ENCODE results near the gene ANKHD1. TPM values are rescaled to one million over a fixed set of nuclear protein-coding genes. Genes with fewer than 3 reads are reported as not detected.

The ANKHD1 gene
- total and polyA plus RNA-seq, 2 of the 8 experiments (the other 6 are each of a cell fraction or from before 2014, with no cell fraction given) = 69.9 to 108 TPM

GRCh38 chr5:140468188-140468587, 66.6 kb downstream of the ANKHD1 start:
- no peak for DNase-seq (ENCODE audit: low read depth in 1 of 2, low spot score in 2 of 2)
- 93% methylated on average over 3 of the region's 3 CpGs; no CpG with 5 or more reads in 1 of the 2 experiments for WGBS, 2 experiments (ENCODE audit: extremely low coverage in 1 of 2, insufficient coverage in 1 of 2, insufficient read length in 1 of 2, insufficient replicate concordance in 2 of 2, low coverage in 1 of 2, low lambda C conversion rate in 2 of 2, missing lambda C conversion rate in 1 of 2)
- Histone ChIP-seq H3K36me3 (ENCODE audit: control insufficient read depth in 2 of 4, insufficient read depth in 4 of 4, low read length in 3 of 4) (peaks cover 0 to 34% (median 7%) of the 10 kb centered on the region in 4 experiments; a peak in 4 of 8 replicates), H3K23me2 (ENCODE audit: low read depth, low read length) (no peaks in the 10 kb centered on the region), H3K23ac (ENCODE audit: insufficient read length) (no peak overlapping the region), H3K4me2 (ENCODE audit: insufficient read depth in 1 of 2, low read depth in 2 of 2, low read length in 2 of 2) (no peak overlapping the region), H3K9ac (replicated peaks in 1 of 4; ENCODE audit: extremely low read depth in 1 of 4, low read depth in 3 of 4, low read length in 3 of 4) (no peak overlapping the region), H3K4me1 (replicated peaks in 1 of 4; ENCODE audit: control insufficient read depth in 3 of 4, insufficient read depth in 4 of 4, low read length in 3 of 4) (no peaks in the 10 kb centered on the region), H2AK5ac (ENCODE audit: low read depth, low read length) (no peak overlapping the region), H2AFZ (ENCODE audit: low read length) (no peak overlapping the region), H4K8ac (ENCODE audit: extremely low read depth, insufficient read depth, low read length) (no peak overlapping the region), H3K56ac (replicated peaks; ENCODE audit: insufficient read length, low read depth, low read length) (no peak overlapping the region), H2BK12ac (ENCODE audit: low read depth, low read length) (no peak overlapping the region), H2BK5ac (ENCODE audit: low read depth, low read length) (no peak overlapping the region), H2BK120ac (replicated peaks; ENCODE audit: low read depth, low read length) (no peak overlapping the region), H2BK20ac (ENCODE audit: low read length) (no peak overlapping the region), H4K5ac (ENCODE audit: insufficient read length, low read depth, low read length) (no peak overlapping the region), H3K27me3 (replicated peaks in 1 of 4; ENCODE audit: control insufficient read depth in 3 of 4, extremely low read depth in 1 of 4, insufficient read depth in 3 of 4, low read length in 3 of 4) (peaks cover 0 to 1% (median 0%) of the 10 kb centered on the region in 4 experiments; a peak in 1 of 7 replicates), H3K4ac (replicated peaks; ENCODE audit: insufficient read length, low read depth, low read length) (no peak overlapping the region), H3K18ac (ENCODE audit: extremely low read depth, low read length) (no peak overlapping the region), H3K27ac (ENCODE audit: low read depth, low read length) (no peak overlapping the region), H3K9me3 (ENCODE audit: insufficient read depth in 2 of 2, low read depth in 1 of 2, low read length in 1 of 2) (no peaks in the 10 kb centered on the region), H3K79me1 (ENCODE audit: low read depth, low read length) (no peaks in the 10 kb centered on the region), H3K4me3 (ENCODE audit: extremely low read depth in 1 of 4, insufficient read depth in 2 of 4, low read depth in 3 of 4, low read length in 4 of 4) (no peak overlapping the region), H3K14ac (ENCODE audit: insufficient read length) (no peak overlapping the region), H4K91ac (replicated peaks; ENCODE audit: insufficient read length, low read length) (no peak overlapping the region), H4K20me1 (replicated peaks in 1 of 2; ENCODE audit: control insufficient read depth in 1 of 2, insufficient read depth in 2 of 2, low read length in 2 of 2) (peaks cover 0 to 2% of the 10 kb centered on the region in 2 experiments), H2BK15ac (ENCODE audit: low read length) (no peak overlapping the region), H3K79me2 (ENCODE audit: control insufficient read depth in 1 of 2, insufficient read depth in 2 of 2, low read length in 2 of 2) (no peaks in the 10 kb centered on the region)
- no peak for FAIRE-seq
- TF ChIP-seq FOSL1 (IDR thresholded peaks at IDR 0.05; ENCODE audit: insufficient read depth, low read depth, low read length) (no peak), KDM4A (IDR thresholded peaks at IDR 0.05; ENCODE audit: low read depth, low read length, severe bottlenecking) (no peak), TCF12 (IDR thresholded peaks at IDR 0.05; ENCODE audit: low read depth, low read length) (no peak), CTBP2 (IDR thresholded peaks at IDR 0.05; ENCODE audit: borderline replicate concordance, insufficient read depth, insufficient read length, low read length) (no peak), CBX8 (IDR thresholded peaks at IDR 0.05; ENCODE audit: borderline replicate concordance, low read depth, low read length) (no peak), TAF7 (optimal IDR thresholded peaks at IDR 0.05; ENCODE audit: borderline replicate concordance, low read depth, low read length) (no peak)
- ChIA-PET CTCF (ENCODE audit: partially characterized antibody) (no interaction called here), POLR2A (ENCODE audit: partially characterized antibody) (no interaction called here)

All from H1 (cell line).